ENCODE results near the gene NCAPG2.
"Not testable (repeated sequence)": the region's sequence is repeated elsewhere in the genome, so short reads cannot be mapped to it uniquely, and the experiment has no call there.

The NCAPG2 gene

GRCh38 chr7:158725506-158725800, 20.8 kb upstream of the NCAPG2 start:
- Mint-ChIP-seq H3K4me3 (no peak overlapping the region), H3K4me1 (no peaks in the 10 kb centered on the region), H3K27me3 (no peaks in the 10 kb centered on the region), H3K27ac (no peak overlapping the region), H3K9me3 (no peaks in the 10 kb centered on the region)
- no peak for ATAC-seq
- no peak for DNase-seq

- H3K4me3 Mint-ChIP-seq: no peak overlapping the region
- DNase-seq (no peak), ATAC-seq (peak; percentile 13)
- H3K9me3 Mint-ChIP-seq: no peaks in the 10 kb centered on the region
- no peaks in the 10 kb centered on the region for H3K27me3 Mint-ChIP-seq
- H3K4me1 Mint-ChIP-seq: no peaks in the 10 kb centered on the region
- H3K27ac Mint-ChIP-seq: no peak overlapping the region
Measured at GRCh38 chr7:158724658-158725505, 20.3 kb upstream of the NCAPG2 start.

- no peak overlapping the region for H3K27ac Mint-ChIP-seq
- peak; percentile 13 for ATAC-seq
- H3K4me1 Mint-ChIP-seq: no peaks in the 10 kb centered on the region
- DNase-seq: no peak
- no peaks in the 10 kb centered on the region for H3K27me3 Mint-ChIP-seq
- H3K4me3 Mint-ChIP-seq: no peak overlapping the region
- H3K9me3 Mint-ChIP-seq: no peaks in the 10 kb centered on the region
Measured at GRCh38 chr7:158723714-158724385, 19.2 kb upstream of the NCAPG2 start.

- Mint-ChIP-seq H3K27me3 (no peaks in the 10 kb centered on the region), H3K9me3 (no peaks in the 10 kb centered on the region), H3K4me1 (no peaks in the 10 kb centered on the region), H3K27ac (no peak overlapping the region), H3K4me3 (no peak overlapping the region)
- DNase-seq (no peak), ATAC-seq (peak; percentile 24)
Measured at GRCh38 chr7:158723266-158723665, 18.7 kb upstream of the NCAPG2 start.

- DNase-seq: no peak
- peak; percentile 36 for ATAC-seq
- H3K27me3 Mint-ChIP-seq: peaks cover 5% of the 10 kb centered on the region
- no peak overlapping the region for H3K4me3 Mint-ChIP-seq
- no peaks in the 10 kb centered on the region for H3K9me3 Mint-ChIP-seq
- no peaks in the 10 kb centered on the region for H3K4me1 Mint-ChIP-seq
- H3K27ac Mint-ChIP-seq: no peak overlapping the region
Measured at GRCh38 chr7:158722574-158723237, 18.1 kb upstream of the NCAPG2 start.

- Mint-ChIP-seq H3K9me3 (no peaks in the 10 kb centered on the region), H3K27ac (no peak overlapping the region), H3K4me3 (no peak overlapping the region), H3K27me3 (peaks cover 20% of the 10 kb centered on the region), H3K4me1 (no peaks in the 10 kb centered on the region)
- no peak for DNase-seq
- no peak for ATAC-seq
Measured at GRCh38 chr7:158720112-158720511, 15.5 kb upstream of the NCAPG2 start.

GRCh38 chr7:158716802-158717201, 12.2 kb upstream of the NCAPG2 start:
- H3K9me3 Mint-ChIP-seq: no peaks in the 10 kb centered on the region
- no peak overlapping the region for H3K4me3 Mint-ChIP-seq

GRCh38 chr7:158710651-158711102, 6.1 kb upstream of the NCAPG2 start:
- DNase-seq (no peak), ATAC-seq (peak; percentile 42)
- Mint-ChIP-seq H3K27me3 (peaks cover 14% of the 10 kb centered on the region), H3K4me1 (peaks cover 31% of the 10 kb centered on the region), H3K9me3 (peaks cover 5 to 8% of the 10 kb centered on the region in 2 donors), H3K27ac (no peak overlapping the region), H3K4me3 (peak overlapping the region in 1 of 2 donors; percentile 16)

More at GRCh38 chr7:158716802-158717201, 12.2 kb upstream of the NCAPG2 start:
- peaks cover 11% of the 10 kb centered on the region for H3K4me1 Mint-ChIP-seq
- H3K27me3 Mint-ChIP-seq: peaks cover 27% of the 10 kb centered on the region
- DNase-seq (no peak), ATAC-seq (no peak)
- H3K27ac Mint-ChIP-seq: no peak overlapping the region

- no peak for ATAC-seq
- no peak overlapping the region for H3K4me3 Mint-ChIP-seq
- peaks cover 44% of the 10 kb centered on the region for H3K4me1 Mint-ChIP-seq
- DNase-seq: no peak
- H3K27me3 Mint-ChIP-seq: peaks cover 14% of the 10 kb centered on the region
- no peak overlapping the region for H3K27ac Mint-ChIP-seq
- H3K9me3 Mint-ChIP-seq: peaks cover 5 to 8% of the 10 kb centered on the region in 2 donors
Measured at GRCh38 chr7:158707610-158708009, 3.0 kb upstream of the NCAPG2 start.

GRCh38 chr7:158706710-158707590, 2.3 kb upstream of the NCAPG2 start:
- ATAC-seq (no peak), DNase-seq (no peak)
- H3K27me3 Mint-ChIP-seq: peaks cover 8% of the 10 kb centered on the region
- H3K4me3 Mint-ChIP-seq: peak overlapping the region in 1 of 2 donors; percentile 19
- H3K27ac Mint-ChIP-seq: no peak overlapping the region
- peaks cover 44% of the 10 kb centered on the region for H3K4me1 Mint-ChIP-seq
- H3K9me3 Mint-ChIP-seq: peaks cover 5 to 8% of the 10 kb centered on the region in 2 donors

GRCh38 chr7:158706273-158706704, 1.7 kb upstream of the NCAPG2 start:
- H3K4me3 Mint-ChIP-seq: peak overlapping the region; percentile 19 to 45
- ATAC-seq: no peak
- H3K27ac Mint-ChIP-seq: no peak overlapping the region
- peaks cover 5 to 8% of the 10 kb centered on the region in 2 donors for H3K9me3 Mint-ChIP-seq
- peaks cover 7% of the 10 kb centered on the region for H3K27me3 Mint-ChIP-seq
- DNase-seq: no peak
- peaks cover 47% of the 10 kb centered on the region for H3K4me1 Mint-ChIP-seq

- DNase-seq: no peak
- Mint-ChIP-seq H3K27ac (no peak overlapping the region), H3K4me1 (peaks cover 46% of the 10 kb centered on the region), H3K27me3 (peaks cover under 1% of the 10 kb centered on the region), H3K4me3 (peak overlapping the region; percentile 93 to 96), H3K9me3 (peaks cover 5 to 8% of the 10 kb centered on the region in 2 donors)
- ATAC-seq: no peak
Measured at GRCh38 chr7:158705234-158705850, 738 bp upstream of the NCAPG2 start.

GRCh38 chr7:158703679-158704523, 703 bp downstream of the NCAPG2 start:
- not testable (repeated sequence) for H3K9me3 Mint-ChIP-seq, ATAC-seq, H3K27me3 Mint-ChIP-seq, DNase-seq
- Mint-ChIP-seq H3K4me3 (peak overlapping the region; percentile 93 to 96), H3K27ac (peak overlapping the region; percentile 94 to 99), H3K4me1 (peaks cover 52% of the 10 kb centered on the region)

GRCh38 chr7:158702944-158703343, 1.7 kb downstream of the NCAPG2 start:
- H3K9me3 Mint-ChIP-seq: peaks cover 5 to 8% of the 10 kb centered on the region in 2 donors
- H3K27me3 Mint-ChIP-seq: no peaks in the 10 kb centered on the region
- peak overlapping the region; percentile 87 to 99 for H3K27ac Mint-ChIP-seq
- ATAC-seq (no peak), DNase-seq (no peak)
- peak overlapping the region; percentile 93 to 96 for H3K4me3 Mint-ChIP-seq
- H3K4me1 Mint-ChIP-seq: peaks cover 54% of the 10 kb centered on the region
